ENCODE data around the gene NRG3.

NRG3 gene

GRCh38 chr10:82817676-82818422 is 942.9 kb downstream of the NRG3 start:
- Histone ChIP-seq H3K36me3 (ENCODE audit: control insufficient read depth in 1 of 2, insufficient read depth in 2 of 2, low read length in 2 of 2) (no peaks in the 10 kb centered on the region), H2BK5ac (ENCODE audit: low read depth, low read length, poor library complexity) (no peak overlapping the region), H3K27me3 (ENCODE audit: insufficient read depth, low read length) (no peaks in the 10 kb centered on the region), H2BK120ac (ENCODE audit: insufficient read depth, low read length, poor library complexity) (no peak overlapping the region), H3K23ac (ENCODE audit: low read length) (no peak overlapping the region), H4K12ac (ENCODE audit: low read depth, low read length) (no peak overlapping the region), H4K8ac (ENCODE audit: low read depth, low read length) (no peak overlapping the region), H3K79me2 (ENCODE audit: control insufficient read depth, insufficient read depth, low read length, poor library complexity) (no peaks in the 10 kb centered on the region), H3K4me2 (ENCODE audit: low read length) (no peak overlapping the region), H3K4me1 (ENCODE audit: control insufficient read depth in 1 of 2, insufficient read depth in 2 of 2, low read length in 2 of 2) (no peaks in the 10 kb centered on the region), H3K79me1 (ENCODE audit: low read length) (no peaks in the 10 kb centered on the region), H2AK5ac (ENCODE audit: low read length) (no peak overlapping the region), H3K9me3 (ENCODE audit: insufficient read depth, low read depth, low read length) (peaks cover 4% of the 10 kb centered on the region), H3K27ac (ENCODE audit: low read depth, low read length) (no peak overlapping the region), H3K4ac (ENCODE audit: low read depth, low read length) (no peak overlapping the region), H2AFZ (ENCODE audit: insufficient read depth, low read length, poor library complexity) (no peak overlapping the region), H3K14ac (ENCODE audit: low read length) (no peak overlapping the region), H3K4me3 (ENCODE audit: low read depth, low read length) (no peak overlapping the region), H3K9ac (ENCODE audit: low read length) (no peak overlapping the region), H4K91ac (ENCODE audit: low read depth, low read length) (no peak overlapping the region), H3K18ac (ENCODE audit: low read length) (no peak overlapping the region), H2BK12ac (ENCODE audit: low read length) (no peak overlapping the region)
- no peak for DNase-seq
- WGBS (ENCODE audit: extremely low coverage, insufficient coverage, insufficient read length): no CpG with 5 or more reads among the region's 6 CpGs

DNA sequence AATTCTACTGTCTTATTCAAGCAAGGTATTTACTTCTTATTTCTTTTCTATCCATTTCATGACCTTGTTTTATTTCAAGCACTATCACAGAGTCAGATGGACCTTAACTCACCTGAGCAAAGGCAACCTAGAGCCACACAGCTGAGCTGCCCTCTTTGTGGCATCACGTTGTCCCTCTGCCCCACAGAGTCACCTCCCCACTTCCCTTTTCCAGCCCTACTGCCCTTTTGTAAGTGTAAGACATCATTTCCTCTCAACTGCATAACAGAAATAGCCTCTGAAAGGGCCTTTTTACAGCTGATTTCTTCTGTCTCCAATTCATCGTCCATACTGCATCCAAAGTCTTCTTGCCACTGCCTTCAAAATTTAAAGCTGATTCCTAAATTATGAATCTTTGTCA is 946.0 kb downstream of the NRG3 start:
- H2BK5ac ChIP-seq (ENCODE audit: low read depth, low read length, poor library complexity): no peak overlapping the region
- no peak overlapping the region for H3K27ac ChIP-seq (ENCODE audit: low read depth, low read length)
- H3K23ac ChIP-seq (ENCODE audit: low read length): no peak overlapping the region
- no peak overlapping the region for H3K18ac ChIP-seq (ENCODE audit: low read length)
- H3K79me2 ChIP-seq (ENCODE audit: control insufficient read depth, insufficient read depth, low read length, poor library complexity): no peaks in the 10 kb centered on the region
- no peaks in the 10 kb centered on the region for H3K4me1 ChIP-seq (ENCODE audit: control insufficient read depth in 1 of 2, insufficient read depth in 2 of 2, low read length in 2 of 2)
- H2AK5ac ChIP-seq (ENCODE audit: low read length): no peak overlapping the region
- H2BK120ac ChIP-seq (ENCODE audit: insufficient read depth, low read length, poor library complexity): no peak overlapping the region
- no peaks in the 10 kb centered on the region for H3K27me3 ChIP-seq (ENCODE audit: insufficient read depth, low read length)
- no peaks in the 10 kb centered on the region for H3K36me3 ChIP-seq (ENCODE audit: control insufficient read depth in 1 of 2, insufficient read depth in 2 of 2, low read length in 2 of 2)
- H4K12ac ChIP-seq (ENCODE audit: low read depth, low read length): no peak overlapping the region
- H3K79me1 ChIP-seq (ENCODE audit: low read length): no peaks in the 10 kb centered on the region
- no peak for DNase-seq
- H3K4me3 ChIP-seq (ENCODE audit: low read depth, low read length): no peak overlapping the region
- H3K9ac ChIP-seq (ENCODE audit: low read length): no peak overlapping the region
- no peak overlapping the region for H4K91ac ChIP-seq (ENCODE audit: low read depth, low read length)
- no peak overlapping the region for H2AFZ ChIP-seq (ENCODE audit: insufficient read depth, low read length, poor library complexity)
- no peak overlapping the region for H3K4me2 ChIP-seq (ENCODE audit: low read length)
- WGBS (ENCODE audit: extremely low coverage, insufficient coverage, insufficient read length): no CpG with 5 or more reads among the region's 2 CpGs
- H4K8ac ChIP-seq (ENCODE audit: low read depth, low read length): no peak overlapping the region
- H2BK12ac ChIP-seq (ENCODE audit: low read length): no peak overlapping the region
- H3K14ac ChIP-seq (ENCODE audit: low read length): no peak overlapping the region
- no peaks in the 10 kb centered on the region for H3K9me3 ChIP-seq (ENCODE audit: insufficient read depth, low read depth, low read length)
- no peak overlapping the region for H3K4ac ChIP-seq (ENCODE audit: low read depth, low read length)

GRCh38 chr10:82826132-82826531 is 951.1 kb downstream of the NRG3 start:
- Histone ChIP-seq H3K27ac (ENCODE audit: low read depth, low read length) (no peak overlapping the region), H3K4me3 (ENCODE audit: low read depth, low read length) (no peak overlapping the region), H3K23ac (ENCODE audit: low read length) (no peak overlapping the region), H3K79me1 (ENCODE audit: low read length) (no peaks in the 10 kb centered on the region), H4K12ac (ENCODE audit: low read depth, low read length) (no peak overlapping the region), H3K9ac (ENCODE audit: low read length) (no peak overlapping the region), H3K9me3 (ENCODE audit: insufficient read depth, low read depth, low read length) (no peaks in the 10 kb centered on the region), H2AK5ac (ENCODE audit: low read length) (no peak overlapping the region), H3K4me2 (ENCODE audit: low read length) (no peak overlapping the region), H4K91ac (ENCODE audit: low read depth, low read length) (no peak overlapping the region), H3K18ac (ENCODE audit: low read length) (no peak overlapping the region), H3K79me2 (ENCODE audit: control insufficient read depth, insufficient read depth, low read length, poor library complexity) (no peaks in the 10 kb centered on the region), H2BK120ac (ENCODE audit: insufficient read depth, low read length, poor library complexity) (no peak overlapping the region), H2AFZ (ENCODE audit: insufficient read depth, low read length, poor library complexity) (no peak overlapping the region), H4K8ac (ENCODE audit: low read depth, low read length) (no peak overlapping the region), H3K4ac (ENCODE audit: low read depth, low read length) (no peak overlapping the region), H3K4me1 (ENCODE audit: control insufficient read depth in 1 of 2, insufficient read depth in 2 of 2, low read length in 2 of 2) (no peaks in the 10 kb centered on the region), H3K14ac (ENCODE audit: low read length) (no peak overlapping the region), H2BK12ac (ENCODE audit: low read length) (no peak overlapping the region), H3K27me3 (ENCODE audit: insufficient read depth, low read length) (no peaks in the 10 kb centered on the region), H3K36me3 (ENCODE audit: control insufficient read depth in 1 of 2, insufficient read depth in 2 of 2, low read length in 2 of 2) (no peaks in the 10 kb centered on the region), H2BK5ac (ENCODE audit: low read depth, low read length, poor library complexity) (no peak overlapping the region)
- DNase-seq: peak; percentile 86 to 97
- WGBS (ENCODE audit: extremely low coverage, insufficient coverage, insufficient read length): no CpG with 5 or more reads among the region's 1 CpG

GRCh38 chr10:82827901-82828300 is 952.9 kb downstream of the NRG3 start:
- no peaks in the 10 kb centered on the region for H3K9me3 ChIP-seq (ENCODE audit: insufficient read depth, low read depth, low read length)
- H4K12ac ChIP-seq (ENCODE audit: low read depth, low read length): no peak overlapping the region
- no peak overlapping the region for H2BK12ac ChIP-seq (ENCODE audit: low read length)
- H3K36me3 ChIP-seq (ENCODE audit: control insufficient read depth in 1 of 2, insufficient read depth in 2 of 2, low read length in 2 of 2): no peaks in the 10 kb centered on the region
- H3K79me1 ChIP-seq (ENCODE audit: low read length): no peaks in the 10 kb centered on the region
- no peak overlapping the region for H3K27ac ChIP-seq (ENCODE audit: low read depth, low read length)
- WGBS (ENCODE audit: extremely low coverage, insufficient coverage, insufficient read length): no CpG with 5 or more reads among the region's 4 CpGs
- H4K91ac ChIP-seq (ENCODE audit: low read depth, low read length): no peak overlapping the region
- no peak overlapping the region for H2BK5ac ChIP-seq (ENCODE audit: low read depth, low read length, poor library complexity)
- H3K79me2 ChIP-seq (ENCODE audit: control insufficient read depth, insufficient read depth, low read length, poor library complexity): no peaks in the 10 kb centered on the region
- H2AK5ac ChIP-seq (ENCODE audit: low read length): no peak overlapping the region
- no peak overlapping the region for H3K4me3 ChIP-seq (ENCODE audit: low read depth, low read length)
- no peak overlapping the region for H3K4ac ChIP-seq (ENCODE audit: low read depth, low read length)
- no peak for DNase-seq
- H3K23ac ChIP-seq (ENCODE audit: low read length): no peak overlapping the region
- H2BK120ac ChIP-seq (ENCODE audit: insufficient read depth, low read length, poor library complexity): no peak overlapping the region
- no peak overlapping the region for H2AFZ ChIP-seq (ENCODE audit: insufficient read depth, low read length, poor library complexity)
- H3K4me2 ChIP-seq (ENCODE audit: low read length): no peak overlapping the region
- H3K27me3 ChIP-seq (ENCODE audit: insufficient read depth, low read length): no peaks in the 10 kb centered on the region
- no peak overlapping the region for H3K18ac ChIP-seq (ENCODE audit: low read length)
- no peak overlapping the region for H4K8ac ChIP-seq (ENCODE audit: low read depth, low read length)
- no peak overlapping the region for H3K14ac ChIP-seq (ENCODE audit: low read length)
- H3K4me1 ChIP-seq (ENCODE audit: control insufficient read depth in 1 of 2, insufficient read depth in 2 of 2, low read length in 2 of 2): no peaks in the 10 kb centered on the region
- no peak overlapping the region for H3K9ac ChIP-seq (ENCODE audit: low read length)
